Right renal pelvis (tissue), 4 donors: ENCODE results near the gene ZNF580. TPM values are rescaled to one million over a fixed set of nuclear protein-coding genes. Genes with fewer than 3 reads are reported as not detected.
A peak's percentile ranks its signal among the peaks of the same experiment; 100 is the strongest.

Experiments used
- DNase-seq, 4 donors: peaks; one replicate each; pipeline ENCODE4 v3.0.0-alpha.2; 2013; ENCODE audit warnings: low read depth in 4 of 4, low spot score in 3 of 4, missing footprints in 1 of 4
- polyA plus RNA-seq, 4 donors: library from polyadenylated mRNA; unstranded; fragments of 120-200 nt; gene quantifications; one replicate each; pipeline ENCODE4 v1.2.1, GENCODE V29; 2013; ENCODE audit not compliant: insufficient read length in 4 of 4

ZNF580 gene
- polyA plus RNA-seq, 4 donors = 37.9 to 49.7 (median 43.6) TPM

- DNase-seq = peak in 1 of 4 donors; percentile 78
Measured at GRCh38 chr19:55605637-55606470, 34.9 kb upstream of the ZNF580 start, which contains the start of gene ZNF865. TSS of gene ZNF865 (plus strand) at chr19:55605647. CDS start at chr19:55613619, 7,972 bp downstream.

- no peak for DNase-seq
Measured at GRCh38 chr19:55606471-55606787, 34.4 kb upstream of the ZNF580 start.

- DNase-seq = no peak
Measured at GRCh38 chr19:55606817-55607216, 34.0 kb upstream of the ZNF580 start.

GRCh38 chr19:55609326-55609725, 31.5 kb upstream of the ZNF580 start:
- DNase-seq = no peak

- no peak for DNase-seq
Measured at GRCh38 chr19:55611300-55611982, 29.4 kb upstream of the ZNF580 start.

- DNase-seq = no peak
Measured at GRCh38 chr19:55611983-55612645, 28.7 kb upstream of the ZNF580 start.

- DNase-seq = no peak
Measured at GRCh38 chr19:55613396-55613795, 27.4 kb upstream of the ZNF580 start.

GRCh38 chr19:55613930-55614710, 26.7 kb upstream of the ZNF580 start:
- no peak for DNase-seq

- no peak for DNase-seq
Measured at GRCh38 chr19:55614711-55615542, 25.9 kb upstream of the ZNF580 start.

GRCh38 chr19:55615543-55616394, 25.0 kb upstream of the ZNF580 start:
- DNase-seq = no peak

GRCh38 chr19:55616395-55616875, 24.4 kb upstream of the ZNF580 start:
- DNase-seq = no peak

GRCh38 chr19:55617426-55617825, 23.4 kb upstream of the ZNF580 start:
- DNase-seq = no peak

- DNase-seq = no peak
Measured at GRCh38 chr19:55618426-55618825, 22.4 kb upstream of the ZNF580 start.

- DNase-seq = no peak
Measured at GRCh38 chr19:55619286-55619685, 21.5 kb upstream of the ZNF580 start.

- no peak for DNase-seq
Measured at GRCh38 chr19:55620410-55621204, 20.2 kb upstream of the ZNF580 start.

- DNase-seq = no peak
Measured at GRCh38 chr19:55621205-55621672, 19.6 kb upstream of the ZNF580 start.

- no peak for DNase-seq
Measured at GRCh38 chr19:55621673-55622231, 19.1 kb upstream of the ZNF580 start.
